ENCODE data around the gene RIMBP2. TPM values are rescaled to one million over a fixed set of nuclear protein-coding genes. Genes with fewer than 3 reads are reported as not detected.

Gene RIMBP2
- total RNA-seq, 1 donor from 2014 or later: 0.27 TPM

- TF ChIP-seq CTCF (IDR thresholded peaks at IDR 0.05): no peak
- intact Hi-C loops (cut with DNase I): no loop called here
- H3K27ac ChIP-seq: no peak overlapping the region
Observed at GRCh38 chr12:130385193-130385592, 330.9 kb downstream of the RIMBP2 start.

GRCh38 chr12:130384234-130384633, 331.9 kb downstream of the RIMBP2 start:
- DNase-seq (no peak), ATAC-seq (no peak)
- Histone ChIP-seq H3K4me1 (no peaks in the 10 kb centered on the region), H3K36me3 (no peaks in the 10 kb centered on the region), H3K27me3 (ENCODE audit: low read depth) (no peaks in the 10 kb centered on the region), H3K27ac (no peak overlapping the region), H3K4me3 (no peak overlapping the region), H3K9me3 (no peaks in the 10 kb centered on the region)
- intact Hi-C loops (cut with DNase I): no loop called here
- TF ChIP-seq CTCF (IDR thresholded peaks at IDR 0.05): no peak

More at GRCh38 chr12:130385193-130385592, 330.9 kb downstream of the RIMBP2 start:
- Histone ChIP-seq H3K9me3 (no peaks in the 10 kb centered on the region), H3K27me3 (ENCODE audit: low read depth) (no peaks in the 10 kb centered on the region), H3K4me3 (no peak overlapping the region), H3K36me3 (no peaks in the 10 kb centered on the region), H3K4me1 (no peaks in the 10 kb centered on the region)
- DNase-seq (no peak), ATAC-seq (no peak)

GRCh38 chr12:130382818-130383217, 333.3 kb downstream of the RIMBP2 start:
- H3K27me3 ChIP-seq (ENCODE audit: low read depth): no peaks in the 10 kb centered on the region
- intact Hi-C loops (cut with DNase I): no loop called here
- H3K9me3 ChIP-seq: no peaks in the 10 kb centered on the region
- no peak for ATAC-seq
- no peaks in the 10 kb centered on the region for H3K4me1 ChIP-seq
- no peak for DNase-seq
- H3K36me3 ChIP-seq: no peaks in the 10 kb centered on the region
- no peak overlapping the region for H3K4me3 ChIP-seq
- no peak overlapping the region for H3K27ac ChIP-seq
- no peak for TF ChIP-seq CTCF (IDR thresholded peaks at IDR 0.05)

GRCh38 chr12:130375296-130376287, 340.5 kb downstream of the RIMBP2 start:
- H3K9me3 ChIP-seq: no peaks in the 10 kb centered on the region
- intact Hi-C loops (cut with DNase I): no loop called here
- no peak overlapping the region for H3K27ac ChIP-seq
- no peaks in the 10 kb centered on the region for H3K36me3 ChIP-seq
- H3K27me3 ChIP-seq (ENCODE audit: low read depth): peaks cover 12% of the 10 kb centered on the region
- ATAC-seq (no peak), DNase-seq (no peak)
- H3K4me1 ChIP-seq: no peaks in the 10 kb centered on the region
- H3K4me3 ChIP-seq: no peak overlapping the region
- no peak for TF ChIP-seq CTCF (IDR thresholded peaks at IDR 0.05)

- Histone ChIP-seq H3K27me3 (ENCODE audit: low read depth) (peaks cover 13% of the 10 kb centered on the region), H3K4me1 (no peaks in the 10 kb centered on the region), H3K9me3 (no peaks in the 10 kb centered on the region), H3K27ac (no peak overlapping the region), H3K36me3 (no peaks in the 10 kb centered on the region), H3K4me3 (no peak overlapping the region)
- DNase-seq (no peak), ATAC-seq (no peak)
- intact Hi-C loops (cut with DNase I): no loop called here
- TF ChIP-seq CTCF (IDR thresholded peaks at IDR 0.05): no peak
Observed at GRCh38 chr12:130374083-130374482, 342.0 kb downstream of the RIMBP2 start.
